ENCODE measurements around the gene GOLGA2.

GOLGA2 gene

GRCh38 chr9:128218172-128218517 is 57.7 kb downstream of the GOLGA2 start:
- no peaks in the 10 kb centered on the region for H3K9me3 ChIP-seq (replicated peaks in 1 of 2; ENCODE audit: control insufficient read depth in 2 of 2, insufficient read depth in 1 of 2, low read depth in 1 of 2, low read length in 2 of 2)
- no peak overlapping the region for H2BK120ac ChIP-seq (ENCODE audit: low read depth, low read length)
- H3K18ac ChIP-seq (ENCODE audit: low read length): peak overlapping the region; percentile 95
- H2BK15ac ChIP-seq (ENCODE audit: low read length): no peak overlapping the region
- H3K4me2 ChIP-seq (ENCODE audit: insufficient read depth, low read length, poor library complexity, severe bottlenecking): peak overlapping the region; percentile 81
- peaks cover 14% of the 10 kb centered on the region in 2 donors for H3K4me1 ChIP-seq (ENCODE audit: control insufficient read depth in 2 of 2, insufficient read depth in 1 of 2, low read depth in 1 of 2, low read length in 2 of 2)
- H3K9ac ChIP-seq (ENCODE audit: low read depth, low read length, poor library complexity): peak overlapping the region; percentile 60
- no peak overlapping the region for H3K27ac ChIP-seq (replicated peaks; ENCODE audit: low read length)
- peak overlapping the region; percentile 98 for H3K23ac ChIP-seq (ENCODE audit: low read depth, low read length, poor library complexity)
- peaks cover 10% of the 10 kb centered on the region for H3K79me1 ChIP-seq (ENCODE audit: low read depth, low read length)
- H4K91ac ChIP-seq (ENCODE audit: low read depth, low read length, poor library complexity): no peak overlapping the region
- no peaks in the 10 kb centered on the region for H3K27me3 ChIP-seq (ENCODE audit: control insufficient read depth in 3 of 3, insufficient read depth in 3 of 3, low read depth in 1 of 3, low read length in 3 of 3)
- H2AK5ac ChIP-seq (ENCODE audit: low read depth, low read length): peak overlapping the region; percentile 84
- H2AFZ ChIP-seq (ENCODE audit: low read length): no peak overlapping the region
- peak overlapping the region; percentile 98 for H2BK12ac ChIP-seq (ENCODE audit: low read length)
- H3K36me3 ChIP-seq (replicated peaks in 1 of 2; ENCODE audit: control insufficient read depth in 2 of 2, insufficient read depth in 2 of 2, low read length in 2 of 2): peaks cover 22 to 39% of the 10 kb centered on the region in 2 donors
- H3K4me3 ChIP-seq (ENCODE audit: low read length in 2 of 2): no peak overlapping the region
- no CpG with 5 or more reads among the region's 11 CpGs for WGBS, 2 donors (ENCODE audit: extremely low coverage in 2 of 2, insufficient read length in 2 of 2, insufficient replicate concordance in 1 of 2)
- H3K4ac ChIP-seq (ENCODE audit: low read length): peak overlapping the region; percentile 66
- H4K8ac ChIP-seq (ENCODE audit: low read depth, low read length): peak overlapping the region; percentile 82
- DNase-seq (ENCODE audit: low spot score): no peak
- H3K14ac ChIP-seq (ENCODE audit: low read length): peak overlapping the region; percentile 31
- H2BK5ac ChIP-seq (ENCODE audit: low read length): peak overlapping the region; percentile 24

GRCh38 chr9:128216781-128217553 is 58.8 kb downstream of the GOLGA2 start:
- H3K27ac ChIP-seq (replicated peaks; ENCODE audit: low read length): no peak overlapping the region
- WGBS, 2 donors (ENCODE audit: extremely low coverage in 2 of 2, insufficient read length in 2 of 2, insufficient replicate concordance in 1 of 2): no CpG with 5 or more reads among the region's 16 CpGs
- no peak overlapping the region for H3K9ac ChIP-seq (ENCODE audit: low read depth, low read length, poor library complexity)

GRCh38 chr9:128215491-128216409 is 60.1 kb downstream of the GOLGA2 start:
- H2BK12ac ChIP-seq (ENCODE audit: low read length): no peak overlapping the region
- no peak overlapping the region for H4K91ac ChIP-seq (ENCODE audit: low read depth, low read length, poor library complexity)
- DNase-seq (ENCODE audit: low spot score): no peak
- H3K4me2 ChIP-seq (ENCODE audit: insufficient read depth, low read length, poor library complexity, severe bottlenecking): no peak overlapping the region
- H3K27ac ChIP-seq (replicated peaks; ENCODE audit: low read length): no peak overlapping the region
- H3K14ac ChIP-seq (ENCODE audit: low read length): no peak overlapping the region
- H3K36me3 ChIP-seq (replicated peaks in 1 of 2; ENCODE audit: control insufficient read depth in 2 of 2, insufficient read depth in 2 of 2, low read length in 2 of 2): peaks cover 13 to 22% of the 10 kb centered on the region in 2 donors
- H2AK5ac ChIP-seq (ENCODE audit: low read depth, low read length): peak overlapping the region; percentile 25
- no peak overlapping the region for H3K4ac ChIP-seq (ENCODE audit: low read length)
- H3K27me3 ChIP-seq (ENCODE audit: control insufficient read depth in 3 of 3, insufficient read depth in 3 of 3, low read depth in 1 of 3, low read length in 3 of 3): no peaks in the 10 kb centered on the region
- H4K8ac ChIP-seq (ENCODE audit: low read depth, low read length): no peak overlapping the region
- peak overlapping the region; percentile 66 for H2BK5ac ChIP-seq (ENCODE audit: low read length)
- no CpG with 5 or more reads among the region's 10 CpGs for WGBS, 2 donors (ENCODE audit: extremely low coverage in 2 of 2, insufficient read length in 2 of 2, insufficient replicate concordance in 1 of 2)
- H2BK15ac ChIP-seq (ENCODE audit: low read length): no peak overlapping the region
- H3K4me3 ChIP-seq (ENCODE audit: low read length in 2 of 2): no peak overlapping the region
- H3K4me1 ChIP-seq (ENCODE audit: control insufficient read depth in 2 of 2, insufficient read depth in 1 of 2, low read depth in 1 of 2, low read length in 2 of 2): peaks cover 14% of the 10 kb centered on the region in 2 donors
- peaks cover 10% of the 10 kb centered on the region for H3K79me1 ChIP-seq (ENCODE audit: low read depth, low read length)
- H2BK120ac ChIP-seq (ENCODE audit: low read depth, low read length): no peak overlapping the region
- peak overlapping the region; percentile 45 for H2AFZ ChIP-seq (ENCODE audit: low read length)
- H3K9ac ChIP-seq (ENCODE audit: low read depth, low read length, poor library complexity): no peak overlapping the region
- no peaks in the 10 kb centered on the region for H3K9me3 ChIP-seq (replicated peaks in 1 of 2; ENCODE audit: control insufficient read depth in 2 of 2, insufficient read depth in 1 of 2, low read depth in 1 of 2, low read length in 2 of 2)
- H3K23ac ChIP-seq (ENCODE audit: low read depth, low read length, poor library complexity): no peak overlapping the region
- no peak overlapping the region for H3K18ac ChIP-seq (ENCODE audit: low read length)

More at GRCh38 chr9:128216781-128217553, 58.8 kb downstream of the GOLGA2 start:
- H2AK5ac ChIP-seq (ENCODE audit: low read depth, low read length): no peak overlapping the region
- H2AFZ ChIP-seq (ENCODE audit: low read length): no peak overlapping the region
- H3K4me3 ChIP-seq (ENCODE audit: low read length in 2 of 2): no peak overlapping the region
- H3K79me1 ChIP-seq (ENCODE audit: low read depth, low read length): peaks cover 10% of the 10 kb centered on the region
- H3K4me2 ChIP-seq (ENCODE audit: insufficient read depth, low read length, poor library complexity, severe bottlenecking): no peak overlapping the region
- no peak overlapping the region for H3K14ac ChIP-seq (ENCODE audit: low read length)
- no peak overlapping the region for H3K18ac ChIP-seq (ENCODE audit: low read length)
- peaks cover 14 to 27% of the 10 kb centered on the region in 2 donors for H3K36me3 ChIP-seq (replicated peaks in 1 of 2; ENCODE audit: control insufficient read depth in 2 of 2, insufficient read depth in 2 of 2, low read length in 2 of 2)
- no peaks in the 10 kb centered on the region for H3K9me3 ChIP-seq (replicated peaks in 1 of 2; ENCODE audit: control insufficient read depth in 2 of 2, insufficient read depth in 1 of 2, low read depth in 1 of 2, low read length in 2 of 2)
- no peak overlapping the region for H2BK12ac ChIP-seq (ENCODE audit: low read length)
- H2BK15ac ChIP-seq (ENCODE audit: low read length): no peak overlapping the region
- peak overlapping the region; percentile 13 for H2BK5ac ChIP-seq (ENCODE audit: low read length)
- H3K4me1 ChIP-seq (ENCODE audit: control insufficient read depth in 2 of 2, insufficient read depth in 1 of 2, low read depth in 1 of 2, low read length in 2 of 2): peaks cover 14% of the 10 kb centered on the region in 2 donors
- DNase-seq (ENCODE audit: low spot score): no peak
- no peak overlapping the region for H2BK120ac ChIP-seq (ENCODE audit: low read depth, low read length)
- H4K91ac ChIP-seq (ENCODE audit: low read depth, low read length, poor library complexity): no peak overlapping the region
- H3K23ac ChIP-seq (ENCODE audit: low read depth, low read length, poor library complexity): peak overlapping the region; percentile 80
- no peak overlapping the region for H3K4ac ChIP-seq (ENCODE audit: low read length)
- H4K8ac ChIP-seq (ENCODE audit: low read depth, low read length): no peak overlapping the region
- no peaks in the 10 kb centered on the region for H3K27me3 ChIP-seq (ENCODE audit: control insufficient read depth in 3 of 3, insufficient read depth in 3 of 3, low read depth in 1 of 3, low read length in 3 of 3)

Measured in neuronal stem cell (in vitro differentiated cells).